Keratinocyte (primary cell): ENCODE measurements around the gene KBTBD6.

ENCODE experiments used
- EZH2 ChIP-seq: IDR thresholded peaks from one replicate; pipeline ENCODE4 v1.6.1; 2012; ENCODE audit warnings: inconsistent platforms, mild to moderate bottlenecking, low read length, moderate library complexity
- TF ChIP-seq, protein P1 (sequence below), 3 experiments: IDR thresholded peaks in 1 of 3; conservative IDR thresholded peaks in 1 of 3; optimal IDR thresholded peaks in 1 of 3; 2 replicates in 2 of 3; 3 replicates in 1 of 3; pipeline versions ENCODE3 to v1.5.1; 2011; ENCODE audit warnings: low read length in 3 of 3, mild to moderate bottlenecking in 3 of 3, moderate library complexity in 2 of 3, control low read depth in 1 of 3, inconsistent platforms in 1 of 3; ENCODE audit not compliant: insufficient read depth in 2 of 3; ENCODE audit errors: extremely low read depth in 1 of 3

DNA sequence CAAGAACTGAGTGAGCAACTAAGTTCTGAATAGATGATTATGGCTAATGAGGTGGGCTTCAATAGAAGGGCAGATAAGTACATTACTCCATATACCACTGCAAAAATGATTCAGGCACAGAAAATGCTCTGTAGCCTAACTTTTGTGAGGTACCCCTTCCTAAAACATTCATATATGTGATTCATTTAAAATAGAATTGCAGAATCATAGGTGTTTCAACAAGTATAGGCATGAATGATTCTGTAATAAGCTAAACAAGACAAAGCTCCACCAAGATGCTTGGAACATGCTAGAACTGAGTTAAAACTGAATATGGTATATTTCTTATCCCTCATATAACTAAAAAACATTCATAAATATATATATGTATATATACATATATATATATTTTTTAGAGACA lies 49.6 kb upstream of the KBTBD6 start:
- TF ChIP-seq, protein P1, sequence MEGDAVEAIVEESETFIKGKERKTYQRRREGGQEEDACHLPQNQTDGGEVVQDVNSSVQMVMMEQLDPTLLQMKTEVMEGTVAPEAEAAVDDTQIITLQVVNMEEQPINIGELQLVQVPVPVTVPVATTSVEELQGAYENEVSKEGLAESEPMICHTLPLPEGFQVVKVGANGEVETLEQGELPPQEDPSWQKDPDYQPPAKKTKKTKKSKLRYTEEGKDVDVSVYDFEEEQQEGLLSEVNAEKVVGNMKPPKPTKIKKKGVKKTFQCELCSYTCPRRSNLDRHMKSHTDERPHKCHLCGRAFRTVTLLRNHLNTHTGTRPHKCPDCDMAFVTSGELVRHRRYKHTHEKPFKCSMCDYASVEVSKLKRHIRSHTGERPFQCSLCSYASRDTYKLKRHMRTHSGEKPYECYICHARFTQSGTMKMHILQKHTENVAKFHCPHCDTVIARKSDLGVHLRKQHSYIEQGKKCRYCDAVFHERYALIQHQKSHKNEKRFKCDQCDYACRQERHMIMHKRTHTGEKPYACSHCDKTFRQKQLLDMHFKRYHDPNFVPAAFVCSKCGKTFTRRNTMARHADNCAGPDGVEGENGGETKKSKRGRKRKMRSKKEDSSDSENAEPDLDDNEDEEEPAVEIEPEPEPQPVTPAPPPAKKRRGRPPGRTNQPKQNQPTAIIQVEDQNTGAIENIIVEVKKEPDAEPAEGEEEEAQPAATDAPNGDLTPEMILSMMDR (optimal IDR thresholded peaks at IDR 0.05 in 1 of 3, IDR thresholded peaks at IDR 0.05 in 1 of 3, conservative IDR thresholded peaks at IDR 0.05 in 1 of 3; ENCODE audit: extremely low read depth in 1 of 3, insufficient read depth in 2 of 3, low read length in 3 of 3) = no peak
- TF ChIP-seq EZH2 = no peak
